Occipital lobe (tissue), 2 donors: Measurements from ENCODE around the gene DPH7. TPM values are rescaled to one million over a fixed set of nuclear protein-coding genes. Genes with fewer than 3 reads are reported as not detected.
A peak's percentile ranks its signal among the peaks of the same experiment; 100 is the strongest.
"Not testable (repeated sequence)": the region's sequence is repeated elsewhere in the genome, so short reads cannot be mapped to it uniquely, and the experiment has no call there.

ENCODE experiments used
- DNase-seq: peaks from one replicate; lab custom pipeline; 2025; lab: John Stamatoyannopoulos, UW
- total RNA-seq: library from RNA; depleted of rRNA; stranded (reverse); fragments of >200 nt; gene quantifications from one replicate; pipeline ENCODE4 v1.2.3, GENCODE V29; 2014

The DPH7 gene
- total RNA-seq, 1 donor from 2014 or later, result 26.5 TPM

DNA sequence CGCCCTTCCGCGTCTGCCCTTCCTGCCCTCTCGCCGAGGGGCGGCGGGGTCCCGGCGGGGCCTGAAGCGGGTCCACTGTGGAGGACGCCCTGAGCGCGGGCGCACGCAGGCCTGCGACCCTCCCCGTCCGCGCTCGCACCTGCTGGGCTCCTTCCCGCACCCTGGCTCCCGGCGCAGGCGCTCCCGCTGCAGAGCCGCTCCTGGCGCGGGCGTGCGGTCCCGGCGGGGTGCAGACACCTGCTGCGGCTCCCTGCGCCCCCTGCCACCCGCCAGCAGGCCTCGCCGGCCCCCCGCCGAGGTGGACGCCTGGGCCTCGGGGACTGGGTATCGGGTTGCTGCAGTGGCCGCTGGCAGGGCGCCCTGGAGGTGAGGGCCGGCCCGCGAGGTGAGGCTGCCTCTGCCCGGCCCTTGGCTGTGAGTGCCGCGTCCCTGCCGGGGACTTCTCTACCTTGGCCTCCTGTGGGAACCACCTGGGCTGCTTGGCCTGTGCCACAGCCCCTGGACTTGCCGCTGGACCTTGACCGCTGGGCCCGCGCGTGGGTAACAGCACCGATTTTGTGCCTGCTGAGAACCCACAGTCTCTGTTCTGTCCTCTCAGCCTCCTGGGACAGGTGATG, 27.4 kb upstream of the DPH7 start:
- DNase-seq, result no peak

DNA sequence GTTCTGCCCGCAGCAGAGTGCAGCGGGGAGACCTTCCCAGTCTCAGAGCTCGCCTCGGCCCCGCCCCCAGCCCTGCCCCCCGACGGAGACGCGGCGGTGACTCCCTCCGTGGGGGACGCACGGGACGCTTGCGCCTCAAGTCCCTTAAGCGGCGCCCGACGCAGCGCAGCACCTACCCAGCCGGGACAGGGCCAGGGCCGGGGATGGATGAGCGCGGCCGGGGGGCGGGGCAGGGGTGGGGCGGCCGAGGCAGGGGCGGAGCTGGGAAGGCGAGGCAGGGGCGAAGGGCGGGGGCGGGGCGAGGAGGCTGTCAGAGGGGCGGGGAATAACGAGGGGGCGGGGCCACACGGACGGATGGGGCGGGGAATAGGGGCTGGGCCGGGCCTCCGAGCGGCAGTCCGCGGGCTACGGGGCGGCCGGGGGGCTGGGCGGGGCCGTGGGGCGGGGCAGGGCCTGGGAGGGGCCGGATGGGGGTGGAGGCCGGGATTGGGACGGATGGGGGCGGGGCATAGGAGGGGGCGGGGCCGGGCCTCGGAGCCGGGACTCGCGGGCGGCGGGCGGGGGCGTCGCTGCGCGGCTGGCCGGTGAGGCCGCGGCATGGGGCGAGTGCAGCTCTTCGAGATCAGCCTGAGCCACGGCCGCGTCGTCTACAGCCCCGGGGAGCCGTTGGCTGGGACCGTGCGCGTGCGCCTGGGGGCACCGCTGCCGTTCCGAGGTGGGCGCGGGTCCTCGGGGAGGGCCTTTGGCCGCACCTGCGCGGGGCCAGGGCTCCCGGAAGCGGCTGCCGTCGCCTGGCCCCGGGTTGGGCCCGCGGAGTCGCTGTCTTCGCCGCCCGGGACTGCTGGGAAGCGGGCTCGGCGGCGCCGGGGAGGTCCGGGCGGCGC, 26.6 kb upstream of the DPH7 start, which contains the start of gene ARRDC1:
Gene ARRDC1 (plus strand): TSS at position 566 of the 884 bp plus-strand sequence. CDS start 32 bp downstream, at position 598.
- peak; percentile 95 for DNase-seq

DNA sequence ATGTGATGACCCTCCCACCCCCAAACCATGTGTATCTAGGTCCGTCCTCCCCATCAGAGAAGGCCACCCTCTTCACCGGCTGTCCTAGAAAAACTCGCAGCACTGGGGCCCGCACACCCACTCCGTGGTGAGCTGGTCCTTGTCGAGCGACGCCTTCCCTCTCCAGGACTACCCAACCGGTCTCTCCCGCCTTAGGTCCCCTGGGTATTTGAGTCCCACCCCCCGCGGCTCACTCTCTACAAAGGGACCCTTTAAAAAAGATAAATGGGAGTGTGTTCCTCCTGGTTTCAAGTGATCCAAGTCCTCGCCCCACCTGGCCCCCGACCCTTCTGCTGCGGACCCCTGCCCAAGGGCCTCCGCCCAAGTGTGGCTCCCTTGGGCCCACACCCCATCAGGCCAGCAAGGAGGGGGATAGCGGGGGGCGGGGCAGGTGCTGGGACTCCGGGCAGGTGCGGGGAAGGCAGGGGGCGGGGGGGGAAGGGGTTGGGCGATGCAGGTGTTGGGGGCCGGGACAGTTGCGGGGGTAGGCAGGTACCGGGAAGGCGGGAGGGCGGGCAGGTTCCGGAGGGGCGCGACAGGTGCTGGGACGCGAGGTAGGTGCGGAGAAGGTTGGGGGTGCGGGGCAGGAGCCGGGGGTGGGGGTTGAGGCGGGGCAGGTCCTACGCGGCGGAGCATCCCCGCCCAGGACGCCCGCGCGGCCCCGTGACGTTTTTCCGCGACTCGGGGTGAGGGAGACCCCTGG, 25.8 kb upstream of the DPH7 start:
- no peak for DNase-seq

DNA sequence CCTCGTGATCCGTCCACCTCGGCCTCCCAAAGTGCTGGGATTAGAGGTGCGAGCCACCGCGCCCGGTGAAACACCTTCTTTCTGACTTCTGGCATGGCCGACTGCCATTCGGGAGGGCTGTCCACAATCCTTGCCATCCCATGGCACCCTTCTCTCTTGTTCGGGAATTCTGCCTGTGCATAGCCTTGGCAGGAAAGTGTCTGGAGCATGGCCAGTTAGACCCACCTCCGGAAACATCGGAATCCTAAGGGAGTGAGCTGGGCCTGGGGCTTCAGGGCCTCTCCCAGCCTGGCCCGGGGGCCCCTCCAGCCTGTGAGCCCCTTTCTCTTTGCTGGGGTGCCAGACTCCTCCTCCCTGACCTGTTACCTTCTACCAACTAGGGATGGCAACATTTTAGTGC, 25.2 kb upstream of the DPH7 start:
- no peak for DNase-seq

DNA sequence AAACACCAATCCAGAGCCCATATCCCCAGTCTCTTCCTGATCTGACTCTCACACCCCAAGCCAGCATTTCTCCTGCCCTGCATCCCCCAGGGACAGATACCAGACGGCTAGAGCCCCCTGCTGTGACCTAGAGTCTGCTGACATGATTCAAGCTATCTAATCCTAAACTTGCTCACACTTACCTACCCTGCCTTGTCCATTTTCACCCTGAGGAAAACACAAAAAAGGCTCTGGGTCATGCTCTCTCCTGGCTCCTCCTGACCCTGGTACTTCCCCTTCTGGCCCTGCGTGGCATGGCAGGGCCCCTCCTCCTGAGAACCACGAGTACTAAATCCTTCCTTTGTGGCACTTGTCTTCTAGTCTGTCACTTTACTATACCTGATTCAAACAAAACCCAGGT, 23.9 kb upstream of the DPH7 start:
- no peak for DNase-seq

DNA sequence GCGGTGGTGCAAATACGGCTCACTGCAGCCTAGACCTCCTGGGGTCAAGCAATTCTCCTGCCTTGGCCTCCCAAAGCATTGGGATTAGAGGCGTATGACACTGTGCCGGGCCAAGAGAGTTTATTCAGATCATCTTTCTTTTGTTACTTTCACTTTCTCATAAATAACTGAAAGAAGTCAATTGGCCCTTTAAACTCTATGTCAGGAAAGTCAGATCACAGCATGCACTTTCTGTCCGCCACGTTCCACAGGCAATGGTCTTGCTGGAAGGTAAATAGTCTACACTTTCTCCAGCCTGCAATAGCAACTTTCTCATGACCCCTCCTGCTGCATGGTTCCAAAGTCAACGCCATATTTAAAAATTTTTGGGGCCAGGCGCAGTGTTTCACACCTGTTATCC, 20.2 kb upstream of the DPH7 start:
- DNase-seq, result no peak

DNA sequence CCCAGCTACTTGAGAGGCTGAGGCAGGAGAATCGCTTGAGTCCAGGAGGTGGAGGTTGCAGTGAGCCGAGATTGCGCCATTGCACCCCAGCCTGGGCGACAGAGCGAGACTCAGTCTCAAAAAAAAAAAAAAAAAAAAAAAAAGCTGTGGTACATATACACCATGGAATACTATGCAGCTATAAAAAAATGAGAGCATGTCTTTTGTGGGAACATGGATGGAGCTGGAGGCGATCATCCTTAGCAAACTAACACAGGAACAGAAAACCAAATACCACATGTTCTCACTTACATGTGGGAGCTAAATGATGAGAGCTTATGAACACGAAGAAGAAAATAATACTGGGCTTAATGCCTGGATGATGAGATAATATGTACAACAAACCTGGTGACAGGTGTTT, 17.9 kb upstream of the DPH7 start:
- not testable (repeated sequence) for DNase-seq

DNA sequence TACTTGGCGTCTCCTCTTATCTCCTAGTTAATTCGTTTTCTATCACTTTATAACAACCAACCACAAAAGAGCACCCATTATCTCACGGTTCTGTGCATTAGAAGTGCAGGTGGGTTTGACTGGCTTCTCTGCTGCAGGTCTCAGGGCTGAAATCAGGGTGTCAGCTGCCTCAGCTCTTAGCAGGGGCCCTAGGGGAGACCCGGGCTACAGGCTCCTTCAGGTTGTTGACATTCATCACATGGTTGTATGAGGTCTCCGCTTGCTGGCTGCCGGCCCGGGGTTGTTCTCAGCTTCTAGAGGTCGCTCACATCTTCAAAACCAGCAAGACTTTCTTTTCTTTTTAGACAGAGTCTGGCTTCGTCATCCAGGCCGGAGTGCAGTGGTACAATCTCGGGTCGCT, 14.5 kb upstream of the DPH7 start:
- DNase-seq, result no peak

DNA sequence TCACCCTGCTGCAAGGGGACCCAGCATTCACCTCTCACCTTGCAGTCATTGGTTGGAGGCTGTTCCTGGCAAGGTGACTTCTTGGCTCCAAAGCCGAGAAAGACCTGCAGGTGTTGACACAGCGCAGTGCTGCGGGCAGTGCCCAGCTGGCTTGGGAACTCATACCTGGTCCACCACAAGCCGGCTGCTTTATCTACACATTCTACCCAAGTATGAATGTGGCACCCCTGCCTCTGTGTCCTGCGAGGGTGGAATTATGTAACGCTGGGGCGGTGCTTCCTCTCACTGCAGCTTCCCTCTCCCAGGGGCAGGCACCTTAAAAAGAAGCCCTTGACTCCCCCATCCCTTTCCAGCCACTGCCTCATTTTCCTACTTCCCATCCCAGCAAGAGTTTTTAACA, 14.0 kb upstream of the DPH7 start:
- DNase-seq, result no peak

DNA sequence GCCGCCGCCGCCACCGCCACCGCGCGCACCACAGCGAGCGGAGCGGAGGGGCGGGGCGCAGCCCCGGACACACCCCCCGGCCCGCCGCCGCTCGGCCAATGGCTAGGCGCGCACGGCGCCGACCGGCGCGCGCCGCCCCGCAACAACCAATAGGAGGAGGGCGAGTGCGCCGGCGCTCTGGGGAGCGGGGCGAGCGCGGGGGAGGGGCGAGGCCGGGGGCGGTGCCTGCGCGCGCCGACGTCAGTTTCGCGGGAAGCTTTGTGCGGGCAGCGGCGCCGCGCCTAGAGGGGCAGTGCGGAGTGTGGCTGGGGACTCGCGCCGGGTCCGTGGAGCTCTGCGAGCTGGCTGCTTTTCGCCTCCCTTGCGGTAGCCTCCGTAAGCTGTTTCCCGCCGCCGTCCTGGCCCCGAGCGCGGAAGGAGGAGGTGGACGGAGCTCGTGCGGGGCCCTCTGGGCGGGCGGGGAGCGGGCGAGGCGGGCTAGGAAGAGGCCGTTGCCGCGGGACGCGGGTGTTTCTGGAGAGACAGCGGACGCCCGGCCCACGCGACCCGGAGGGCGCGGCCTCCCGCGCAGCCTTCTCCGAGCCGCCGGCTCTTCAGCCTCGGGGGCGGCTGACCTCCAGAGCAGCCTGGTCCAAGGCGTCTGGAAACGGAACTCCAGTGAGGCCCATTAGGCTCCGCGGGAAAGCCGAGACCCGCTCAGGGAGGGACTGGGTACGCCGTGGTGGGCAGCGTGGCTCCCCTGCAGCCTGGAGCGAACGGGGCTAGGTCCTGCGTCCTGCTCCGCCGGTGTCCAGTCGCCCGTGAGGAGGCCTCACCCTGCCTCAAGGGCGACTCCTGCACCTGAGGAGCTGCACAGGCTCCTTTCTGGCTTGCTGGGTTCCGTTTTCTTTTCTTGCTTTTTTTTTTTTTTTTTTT, 12.0 kb upstream of the DPH7 start, which contains the start of gene ZMYND19:
Gene ZMYND19 (minus strand): TSS at position 44 of the 915 bp plus-strand sequence. CDS start 249 bp downstream, outside the sequence.
- peak; percentile 65 for DNase-seq

DNA sequence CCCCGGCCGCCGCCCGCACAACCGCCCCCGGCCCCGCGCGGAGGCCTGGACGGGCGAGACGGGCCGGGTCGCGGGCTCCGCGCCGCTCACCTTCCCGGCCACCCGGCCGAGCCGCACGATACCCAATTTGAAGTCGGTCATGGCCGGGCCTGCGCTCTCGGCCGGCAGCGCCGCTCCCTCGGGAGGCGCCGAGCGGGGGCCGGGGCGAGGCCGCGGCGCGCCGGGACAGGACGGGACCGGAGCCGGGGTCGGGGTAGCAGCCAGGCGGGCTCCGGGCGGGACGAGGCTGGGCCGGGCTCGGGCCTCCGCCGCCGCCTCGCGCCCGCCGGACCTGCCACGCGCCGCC, 11.4 kb upstream of the DPH7 start:
- DNase-seq, result no peak

DNA sequence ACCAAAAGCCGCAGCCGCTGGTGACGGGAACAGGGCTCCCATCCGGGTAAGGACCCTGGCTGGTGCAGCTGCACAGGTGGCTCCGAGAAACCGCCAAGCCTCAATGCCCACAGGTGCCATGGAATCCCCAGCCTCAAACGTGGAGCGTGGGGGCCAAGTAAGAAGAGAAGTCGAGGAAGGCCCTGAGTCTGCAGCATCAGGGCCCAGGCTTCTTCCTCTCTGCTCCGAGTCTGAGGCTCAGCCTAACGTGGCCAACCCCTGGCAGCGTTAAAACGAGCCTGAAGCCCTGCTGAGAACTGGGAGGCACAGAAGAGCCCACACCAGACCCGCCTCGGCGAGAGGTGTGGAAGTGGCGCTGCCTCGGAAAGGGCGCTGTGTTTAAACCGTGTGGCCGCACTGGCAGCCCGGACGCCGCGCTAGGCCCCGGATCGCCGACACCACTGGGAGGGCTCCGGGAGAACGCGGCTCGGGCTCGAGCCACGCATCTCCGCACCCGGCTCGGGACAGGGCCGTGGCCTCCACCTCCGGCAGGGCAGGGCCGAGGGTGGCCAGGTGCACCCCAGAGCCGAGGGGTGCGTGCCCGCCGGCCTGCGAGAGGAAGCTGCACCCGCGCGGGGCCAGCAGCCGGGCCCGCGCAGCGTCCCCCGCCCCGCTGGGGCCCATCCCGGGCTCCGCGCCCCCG, 10.9 kb upstream of the DPH7 start:
- DNase-seq, result no peak

DNA sequence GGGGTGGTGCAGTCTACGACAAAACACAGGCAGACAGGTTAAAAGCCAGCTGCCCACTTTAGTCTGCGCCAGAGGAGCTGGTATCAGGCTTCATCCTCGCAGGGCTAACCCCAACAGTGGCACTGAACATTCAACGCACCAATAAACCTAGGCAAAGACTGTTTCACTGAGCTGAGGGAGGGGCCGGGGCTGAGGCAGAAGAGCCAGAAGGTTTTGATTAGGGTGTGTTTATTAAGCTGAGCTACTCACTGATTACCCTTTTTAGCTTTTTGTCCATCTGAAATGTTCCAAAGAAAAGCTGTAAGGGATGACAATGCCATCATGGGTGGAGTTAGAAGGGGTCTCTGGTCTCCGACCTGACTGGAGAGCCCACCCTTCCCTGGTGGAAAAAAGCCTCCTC, 10.2 kb upstream of the DPH7 start:
- DNase-seq, result no peak

DNA sequence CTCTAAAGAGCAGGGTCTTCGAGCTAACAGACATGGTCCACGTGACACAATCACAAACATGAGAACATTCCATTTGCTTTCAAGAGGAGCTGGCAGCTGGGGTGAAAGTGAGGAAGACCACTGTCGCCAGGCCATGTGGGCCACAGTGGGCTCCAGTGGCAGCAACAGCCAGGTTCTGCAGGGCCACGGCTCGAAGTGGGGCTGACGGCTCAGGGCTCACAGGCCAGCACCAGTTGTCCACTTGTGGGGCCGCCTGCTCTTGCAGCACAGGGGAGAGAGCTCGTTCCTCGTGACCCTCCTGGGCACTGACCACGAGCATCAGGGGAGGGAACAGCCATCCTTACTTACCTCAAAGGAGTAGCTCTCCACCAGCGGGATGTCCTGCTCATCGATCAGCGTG, 9.6 kb upstream of the DPH7 start:
- DNase-seq, result no peak

DNA sequence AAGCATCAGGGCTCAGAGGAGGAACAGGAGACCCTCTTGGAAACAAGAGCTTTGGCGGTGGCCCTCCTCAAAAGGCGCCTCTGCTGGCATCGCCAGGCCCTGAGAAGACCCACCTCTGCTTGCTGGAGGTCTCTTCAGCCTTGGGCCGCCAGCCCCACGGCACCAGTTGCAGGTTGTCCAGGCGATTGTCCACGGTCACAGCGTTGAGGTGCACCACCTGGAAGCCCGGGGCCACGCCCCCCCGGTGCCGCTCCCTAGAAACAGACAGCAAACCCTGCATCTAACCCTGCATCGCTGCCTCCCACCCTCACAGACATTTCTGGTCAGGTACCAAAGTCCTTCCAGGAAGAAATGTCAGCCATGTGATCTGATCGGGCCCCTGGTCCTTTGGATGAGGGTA, 8.1 kb upstream of the DPH7 start:
- no peak for DNase-seq

DNA sequence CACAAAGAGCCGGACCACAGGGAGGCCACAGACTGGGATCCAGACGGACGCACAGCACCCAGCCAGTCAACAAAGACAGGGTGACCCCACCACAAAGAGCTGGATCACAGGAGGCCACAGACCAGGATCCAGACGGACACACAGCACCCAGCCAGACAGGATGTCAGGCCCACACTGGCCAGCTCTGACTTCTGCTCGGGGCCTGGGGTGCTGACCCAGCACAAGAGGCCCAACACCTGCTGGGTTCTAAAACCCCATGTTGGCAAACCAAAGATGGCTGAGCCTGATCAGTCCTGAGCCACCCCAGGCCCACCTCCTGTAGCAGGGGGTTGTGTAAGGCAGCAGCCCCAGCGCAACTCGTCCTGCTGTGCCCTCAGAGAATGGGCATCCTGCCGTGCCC, 5.2 kb upstream of the DPH7 start:
- DNase-seq, result no peak

DNA sequence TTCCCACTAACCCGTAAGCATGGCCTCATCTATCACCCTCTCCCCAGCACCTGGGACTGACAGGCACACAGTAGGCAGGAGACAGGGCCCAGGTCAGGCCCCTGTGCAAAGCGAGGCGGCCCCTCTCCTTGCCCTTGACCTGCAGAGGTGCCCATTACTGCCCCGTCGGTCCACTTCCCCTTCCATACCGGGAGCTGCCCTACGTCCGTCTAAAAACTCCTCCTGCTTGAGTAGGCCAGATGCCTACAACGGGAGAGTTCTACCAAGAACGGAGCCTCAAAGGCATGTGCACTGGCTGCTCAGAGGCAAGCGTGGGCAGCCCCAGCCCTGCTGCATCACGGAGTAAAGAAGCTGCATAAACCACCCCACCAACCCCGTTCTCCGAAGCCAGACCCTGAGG, 4.6 kb upstream of the DPH7 start:
- no peak for DNase-seq

DNA sequence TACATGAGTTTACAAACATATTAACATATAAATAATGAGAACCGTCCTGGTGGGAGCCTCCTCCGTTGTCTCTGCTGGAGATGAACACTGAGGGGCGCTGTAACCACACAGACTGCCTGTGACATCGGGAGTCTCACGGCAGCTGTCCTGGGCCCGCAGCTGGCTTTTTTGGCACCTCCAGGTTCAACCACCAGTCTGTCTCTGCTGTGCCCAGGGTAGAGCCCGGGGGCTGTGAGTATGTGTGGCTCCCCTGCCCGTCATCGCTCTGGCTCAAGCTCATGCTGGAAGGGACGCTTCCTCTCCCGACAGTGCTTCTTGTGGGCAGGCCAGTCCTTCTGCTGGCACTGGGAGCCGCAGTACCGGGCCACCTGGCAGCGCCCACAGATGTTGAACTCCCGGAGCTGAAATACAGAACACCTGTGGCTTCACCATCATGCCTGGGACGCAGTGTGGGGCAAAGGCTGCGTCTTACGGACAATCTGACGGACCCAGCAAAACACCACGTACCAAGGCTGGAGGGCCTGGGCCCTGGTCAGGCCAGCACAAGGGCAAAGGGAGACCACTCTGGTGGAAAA, 3.6 kb upstream of the DPH7 start:
- DNase-seq, result no peak

DNA sequence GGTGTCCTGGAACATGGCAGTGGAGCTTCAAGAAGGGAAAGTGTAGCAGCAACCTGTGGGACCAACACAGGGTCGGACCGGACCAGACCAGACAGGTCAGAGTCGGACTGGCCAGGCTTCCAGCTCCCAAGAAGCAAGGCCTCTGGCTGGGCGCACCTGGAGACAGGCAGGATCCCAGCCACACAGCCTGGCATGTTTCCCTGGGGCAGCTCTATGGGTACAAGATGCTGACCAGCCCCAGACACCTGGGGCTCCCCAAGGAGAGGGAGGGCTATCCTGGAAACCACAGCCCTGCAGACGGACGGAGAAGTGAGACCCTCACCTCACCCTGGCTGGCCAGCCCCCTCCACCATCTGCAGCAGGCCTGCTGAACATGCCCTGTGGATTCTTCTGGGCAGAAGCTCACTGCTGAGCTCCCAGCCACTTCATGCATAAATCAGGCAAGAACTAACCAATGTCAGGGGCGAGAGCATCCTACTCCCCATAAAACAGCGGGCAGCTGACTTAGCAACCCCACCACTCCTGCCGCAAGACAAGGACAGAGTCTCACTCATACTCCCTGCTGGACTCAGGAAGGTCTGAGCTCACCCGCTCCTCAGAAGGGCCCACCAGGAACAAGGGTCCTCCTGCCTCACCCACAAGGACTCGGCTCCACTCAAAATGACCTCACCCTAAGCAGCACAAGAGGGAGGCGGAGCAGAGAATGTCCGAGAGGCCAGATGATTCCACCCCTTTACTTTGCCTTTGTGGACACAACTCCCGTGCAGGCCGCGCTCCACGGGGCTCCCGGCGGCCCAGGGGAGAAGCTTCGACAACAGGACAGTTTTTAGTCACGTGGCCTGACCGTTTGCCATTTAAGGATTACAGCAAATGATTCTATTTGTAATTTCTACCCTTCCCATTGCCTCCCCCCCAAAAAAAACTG, 2.9 kb upstream of the DPH7 start:
- no peak for DNase-seq
